ENCODE measurements around the gene RNF114. TPM values are rescaled to one million over a fixed set of nuclear protein-coding genes. Genes with fewer than 3 reads are reported as not detected.

The RNF114 gene
- total RNA-seq, 6 experiments from 2014 or later = 38.6 to 113 (median 44.9) TPM

DNA sequence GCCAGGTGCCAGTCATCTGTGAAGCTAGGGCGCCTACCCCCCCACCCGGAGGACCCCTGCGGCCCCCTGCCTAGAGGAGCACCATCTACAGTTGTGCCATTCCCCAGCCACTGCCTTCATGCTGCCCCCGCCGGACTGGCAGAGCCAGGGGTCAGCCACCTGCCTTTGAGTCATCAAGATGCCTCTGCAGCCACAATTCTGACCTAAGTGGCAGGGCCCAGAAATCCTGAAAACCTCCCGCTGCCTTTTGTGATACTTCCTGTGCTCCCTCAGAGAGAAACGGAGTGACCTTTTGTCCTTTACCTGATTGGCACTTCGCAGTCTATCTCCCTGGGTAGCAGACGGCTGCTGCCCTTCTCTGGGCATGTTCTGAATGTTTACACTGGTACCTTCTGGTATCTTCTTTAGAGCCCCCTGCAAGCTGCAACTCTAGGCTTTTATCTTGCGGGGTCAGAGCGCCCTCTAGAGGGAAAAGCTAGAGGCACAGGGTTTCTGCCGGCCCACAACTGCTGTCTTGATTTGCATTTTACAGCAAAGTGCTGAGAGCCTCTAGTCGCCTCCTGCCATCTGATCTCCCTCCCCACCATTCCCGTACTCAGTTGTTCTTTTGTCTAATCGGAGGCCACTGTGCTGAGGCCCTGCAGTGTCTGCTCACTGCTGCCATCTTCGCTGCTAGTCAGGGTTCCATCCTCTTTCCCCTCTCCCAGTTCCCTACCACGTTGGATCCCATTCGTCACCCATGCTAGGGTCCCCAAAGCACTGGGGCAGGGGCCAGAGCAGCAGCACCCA is 47.8 kb upstream of the RNF114 start:
- no peak for TF ChIP-seq POLR2A (IDR thresholded peaks at IDR 0.05)
- TF ChIP-seq, protein P1, sequence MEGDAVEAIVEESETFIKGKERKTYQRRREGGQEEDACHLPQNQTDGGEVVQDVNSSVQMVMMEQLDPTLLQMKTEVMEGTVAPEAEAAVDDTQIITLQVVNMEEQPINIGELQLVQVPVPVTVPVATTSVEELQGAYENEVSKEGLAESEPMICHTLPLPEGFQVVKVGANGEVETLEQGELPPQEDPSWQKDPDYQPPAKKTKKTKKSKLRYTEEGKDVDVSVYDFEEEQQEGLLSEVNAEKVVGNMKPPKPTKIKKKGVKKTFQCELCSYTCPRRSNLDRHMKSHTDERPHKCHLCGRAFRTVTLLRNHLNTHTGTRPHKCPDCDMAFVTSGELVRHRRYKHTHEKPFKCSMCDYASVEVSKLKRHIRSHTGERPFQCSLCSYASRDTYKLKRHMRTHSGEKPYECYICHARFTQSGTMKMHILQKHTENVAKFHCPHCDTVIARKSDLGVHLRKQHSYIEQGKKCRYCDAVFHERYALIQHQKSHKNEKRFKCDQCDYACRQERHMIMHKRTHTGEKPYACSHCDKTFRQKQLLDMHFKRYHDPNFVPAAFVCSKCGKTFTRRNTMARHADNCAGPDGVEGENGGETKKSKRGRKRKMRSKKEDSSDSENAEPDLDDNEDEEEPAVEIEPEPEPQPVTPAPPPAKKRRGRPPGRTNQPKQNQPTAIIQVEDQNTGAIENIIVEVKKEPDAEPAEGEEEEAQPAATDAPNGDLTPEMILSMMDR (IDR thresholded peaks at IDR 0.05) = peak; percentile 64 to 72 (median 66)
- WGBS (ENCODE audit: insufficient coverage, low coverage, low lambda C conversion rate, missing lambda C conversion rate) = 46% methylated on average over 9 of the region's 18 CpGs
- Histone ChIP-seq H3K27ac (peak overlapping the region in 1 of 3 donors; percentile 37), H3K4me3 (no peak overlapping the region), H3K27me3 (no peaks in the 10 kb centered on the region), H3K36me3 (peaks cover 0 to 16% (median 0%) of the 10 kb centered on the region in 4 donors), H3K9me3 (no peaks in the 10 kb centered on the region), H3K4me1 (peaks cover 0 to 28% (median 17%) of the 10 kb centered on the region in 4 donors)
- intact Hi-C loops (cut with DNase I) = no loop called here
- ATAC-seq (peak; percentile 4 to 44 (median 36)), DNase-seq (peak in 1 of 3 donors; percentile 53)

DNA sequence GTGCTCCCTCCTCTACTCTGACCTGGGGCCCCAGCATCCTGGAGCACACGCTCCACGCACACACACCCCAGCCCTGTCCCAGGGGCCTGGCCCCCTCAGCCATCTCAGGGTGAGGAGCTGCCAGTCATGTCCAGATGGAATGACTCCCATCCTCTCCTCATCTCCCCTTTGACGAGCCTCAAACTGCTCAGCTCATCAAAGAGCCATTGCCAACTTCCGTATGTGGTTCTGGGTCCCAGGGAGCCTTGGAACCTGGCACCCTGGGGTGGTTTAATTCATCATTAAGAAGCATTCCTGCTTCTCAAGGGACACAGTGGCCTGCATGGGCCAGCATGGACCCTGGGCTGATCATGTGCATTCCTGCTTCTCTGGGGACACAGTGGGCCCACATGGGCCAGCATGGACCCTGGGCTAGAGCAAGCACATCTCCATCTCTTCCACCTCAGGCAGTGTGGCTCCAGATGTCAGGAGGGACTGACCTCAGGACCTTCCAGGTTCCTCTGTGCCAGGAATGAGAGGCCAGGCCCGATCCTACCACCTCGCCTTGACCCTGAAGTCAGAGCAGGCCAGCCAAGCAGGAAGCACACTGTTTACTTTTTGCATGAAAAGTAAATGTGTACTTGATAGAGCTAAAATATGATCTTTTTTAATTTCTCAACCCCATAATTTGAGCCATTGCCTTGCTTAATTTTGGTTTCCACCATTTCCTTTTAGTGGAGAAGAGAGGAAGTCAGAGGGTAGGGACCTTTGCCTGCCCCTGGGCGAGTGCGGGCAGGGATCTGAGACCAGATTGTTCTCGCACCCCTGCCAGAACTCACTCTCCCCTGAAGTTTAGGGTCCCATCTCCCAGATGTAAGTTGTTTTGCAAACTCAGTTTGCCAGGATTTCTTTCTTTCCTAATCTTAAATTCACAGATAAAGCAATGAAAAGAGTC is 46.9 kb upstream of the RNF114 start:
- ATAC-seq (peak in 1 of 4 donors; percentile 6), DNase-seq (peak in 1 of 3 donors; percentile 52)
- Histone ChIP-seq H3K27me3 (no peaks in the 10 kb centered on the region), H3K9me3 (no peaks in the 10 kb centered on the region), H3K36me3 (peaks cover 0 to 11% (median 0%) of the 10 kb centered on the region in 4 donors), H3K4me3 (no peak overlapping the region), H3K4me1 (peaks cover 0 to 32% (median 20%) of the 10 kb centered on the region in 4 donors), H3K27ac (peak overlapping the region in 1 of 3 donors; percentile 0)
- WGBS (ENCODE audit: insufficient coverage, low coverage, low lambda C conversion rate, missing lambda C conversion rate) = 46% methylated on average over 6 of the region's 9 CpGs
- intact Hi-C loops (cut with DNase I) = no loop called here
- TF ChIP-seq POLR2A (IDR thresholded peaks at IDR 0.05) = no peak
- TF ChIP-seq, protein P1 (IDR thresholded peaks at IDR 0.05) = no peak

DNA sequence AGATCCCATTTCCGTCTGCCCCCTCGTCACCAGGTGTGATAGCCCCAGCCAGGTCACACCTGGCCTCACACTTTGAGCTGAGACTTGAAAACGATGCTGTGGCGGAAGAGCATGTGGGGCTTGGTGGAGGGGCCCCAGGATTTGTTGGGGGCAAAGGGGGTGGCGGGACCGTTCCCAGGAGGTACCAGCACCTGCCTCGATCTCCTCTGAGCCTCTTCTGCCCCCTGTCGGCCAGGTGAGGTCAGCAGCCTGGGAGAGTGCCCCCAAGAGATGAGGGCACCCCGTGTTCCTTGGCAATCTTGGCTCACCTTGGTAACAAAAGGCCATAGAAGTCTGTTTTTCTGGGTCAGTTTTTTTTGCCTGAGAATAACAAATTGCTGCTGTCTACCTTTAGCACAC is 46.3 kb upstream of the RNF114 start:
- DNase-seq (peak in 1 of 3 donors; percentile 48), ATAC-seq (no peak)
- intact Hi-C loops (cut with DNase I) = no loop called here
- Histone ChIP-seq H3K27ac (no peak overlapping the region), H3K27me3 (no peaks in the 10 kb centered on the region), H3K36me3 (peaks cover 0 to 8% (median 0%) of the 10 kb centered on the region in 4 donors), H3K4me1 (peaks cover 0 to 35% (median 20%) of the 10 kb centered on the region in 4 donors), H3K9me3 (no peaks in the 10 kb centered on the region), H3K4me3 (no peak overlapping the region)
- 41% methylated on average over 2 of the region's 9 CpGs for WGBS (ENCODE audit: insufficient coverage, low coverage, low lambda C conversion rate, missing lambda C conversion rate)
- TF ChIP-seq POLR2A (IDR thresholded peaks at IDR 0.05) = no peak
- TF ChIP-seq, protein P1 (IDR thresholded peaks at IDR 0.05) = peak in 3 of 4 donors; percentile 4 to 30 (median 16)

DNA sequence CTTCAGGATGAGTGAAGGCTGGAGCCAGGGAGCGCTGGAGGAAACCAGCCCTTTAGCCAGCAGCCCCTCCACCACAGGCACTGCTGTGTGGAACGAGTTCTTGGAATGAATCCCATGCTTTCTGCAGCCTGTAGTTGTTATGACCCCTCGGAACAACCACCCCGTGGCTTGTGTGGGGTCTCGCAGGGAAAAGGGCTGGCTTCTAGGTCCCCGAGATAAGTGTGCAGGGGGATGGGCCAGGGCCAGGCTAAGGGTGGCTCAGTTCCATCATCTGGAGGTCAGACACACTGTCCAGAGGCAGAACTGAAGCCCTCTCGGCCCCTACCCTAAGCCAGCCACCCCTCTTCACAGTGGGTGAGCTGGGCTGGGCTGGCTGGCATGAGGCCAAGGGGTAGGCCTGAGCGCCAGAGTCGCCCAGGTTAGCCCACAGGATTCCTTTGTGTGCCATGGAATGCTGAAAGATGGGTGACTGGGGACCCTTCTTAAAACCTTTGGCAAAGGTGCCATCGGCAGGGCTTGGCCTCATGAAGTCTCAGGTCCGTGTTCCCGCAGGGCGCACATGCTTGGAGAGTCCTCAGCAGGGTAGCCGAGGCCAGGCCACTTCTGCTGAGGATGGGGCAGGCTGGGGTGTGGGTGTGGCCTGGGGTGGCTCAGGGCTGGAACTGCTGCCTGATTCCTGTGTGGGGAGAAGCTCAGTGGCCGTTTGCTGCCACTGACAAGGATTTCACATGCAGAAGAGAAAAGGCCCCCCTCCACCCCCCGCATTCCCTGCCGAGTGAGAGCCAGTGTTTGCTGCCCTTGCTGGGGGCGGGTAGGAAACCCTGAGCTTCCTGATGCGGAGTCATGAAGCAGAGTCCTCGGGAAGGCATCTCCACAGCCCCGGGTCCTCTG is 45.5 kb upstream of the RNF114 start:
- TF ChIP-seq, protein P1 (IDR thresholded peaks at IDR 0.05) = no peak
- TF ChIP-seq POLR2A (IDR thresholded peaks at IDR 0.05) = no peak
- intact Hi-C loops (cut with DNase I) = no loop called here
- H3K36me3 ChIP-seq = peaks cover 0 to 1% (median 0%) of the 10 kb centered on the region in 4 donors
- ATAC-seq (no peak), DNase-seq (peak in 1 of 3 donors; percentile 59)
- H3K27me3 ChIP-seq = no peaks in the 10 kb centered on the region
- H3K4me3 ChIP-seq = no peak overlapping the region
- no peaks in the 10 kb centered on the region for H3K9me3 ChIP-seq
- peaks cover 0 to 42% (median 24%) of the 10 kb centered on the region in 4 donors for H3K4me1 ChIP-seq
- H3K27ac ChIP-seq = no peak overlapping the region
- WGBS (ENCODE audit: insufficient coverage, low coverage, low lambda C conversion rate, missing lambda C conversion rate) = 80% methylated on average over 3 of the region's 21 CpGs
